ENCODE data around the gene LAPTM5. TPM values are rescaled to one million over a fixed set of nuclear protein-coding genes. Genes with fewer than 3 reads are reported as not detected.

Gene LAPTM5
- polyA plus RNA-seq, 3 donors = 1,019 to 1,669 (median 1,153) TPM

DNA sequence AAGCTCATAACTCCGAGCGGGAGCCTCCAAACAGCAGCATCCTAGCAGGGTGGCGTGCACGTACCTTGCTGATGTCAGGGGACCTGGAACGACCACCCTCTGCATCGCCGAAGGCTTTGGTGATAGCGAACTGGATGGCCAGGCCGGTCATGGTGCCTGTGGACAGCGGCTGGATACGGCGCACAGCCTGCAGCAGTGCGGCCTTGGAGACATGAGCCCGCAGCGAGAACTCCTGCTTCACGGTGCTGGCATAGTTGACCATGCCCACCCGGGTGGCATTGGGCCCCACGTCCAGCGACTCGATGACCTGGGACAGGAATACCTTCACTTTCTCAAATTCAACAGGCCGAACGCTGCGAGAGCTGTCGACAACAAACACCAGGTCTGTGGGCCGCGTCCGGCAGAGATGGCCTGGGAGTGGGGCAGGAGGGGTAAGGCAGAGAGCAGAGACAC, 36.2 kb downstream of the LAPTM5 start:
- Histone ChIP-seq H3K27me3 (ENCODE audit: control insufficient read depth in 2 of 2, insufficient read depth in 2 of 2, low read length in 2 of 2) (no peaks in the 10 kb centered on the region), H3K9me3 (replicated peaks in 1 of 2; ENCODE audit: control insufficient read depth in 1 of 2, insufficient read depth in 1 of 2, low read length in 2 of 2) (no peaks in the 10 kb centered on the region), H3K36me3 (replicated peaks in 1 of 2; ENCODE audit: control insufficient read depth in 1 of 2, insufficient read depth in 2 of 2, low read length in 2 of 2) (no peaks in the 10 kb centered on the region), H3K4me3 (replicated peaks in 1 of 3; ENCODE audit: low read depth in 2 of 3, low read length in 3 of 3) (no peak overlapping the region), H4K20me1 (ENCODE audit: insufficient read depth, low read length) (peaks cover 20% of the 10 kb centered on the region), H3K9ac (ENCODE audit: insufficient read depth, low read length, poor library complexity, severe bottlenecking) (no peak overlapping the region), H3K4me2 (replicated peaks; ENCODE audit: extremely low read depth, low read length, poor library complexity, severe bottlenecking) (no peak overlapping the region), H3K27ac (ENCODE audit: low read depth in 1 of 2, low read length in 2 of 2) (no peak overlapping the region), H3K79me2 (ENCODE audit: insufficient read depth, low read length) (no peaks in the 10 kb centered on the region), H3K4me1 (ENCODE audit: control insufficient read depth in 1 of 2, insufficient read depth in 2 of 2, low read length in 2 of 2) (peaks cover 32 to 37% of the 10 kb centered on the region in 2 donors), H2AFZ (ENCODE audit: insufficient read depth, low read depth, low read length, poor library complexity, severe bottlenecking) (no peak overlapping the region)
- Mint-ChIP-seq H3K9me3 (peaks cover 0 to 4% (median 0%) of the 10 kb centered on the region in 7 donors), H3K4me1 (peaks cover 29% of the 10 kb centered on the region), H3K4me3 (no peak overlapping the region), H3K36me3 (peaks cover 7 to 10% of the 10 kb centered on the region in 2 donors), H3K27ac (no peak overlapping the region), H3K27me3 (ENCODE audit: low read depth in 3 of 3) (peaks cover 0 to 2% (median 2%) of the 10 kb centered on the region in 3 donors)
- intact Hi-C loops (cut with micrococcal nuclease) = loop anchor here in 1 of 2 donors (5.0 kb wide), 2 partner anchors 56 to 206 kb away; no protein-coding TSS in a partner anchor
- DNase-seq = no peak
- 98% methylated on average over 22 of the region's 27 CpGs for WGBS (ENCODE audit: insufficient coverage)
- TF ChIP-seq CTCF (IDR thresholded peaks at IDR 0.05) = no peak

DNA sequence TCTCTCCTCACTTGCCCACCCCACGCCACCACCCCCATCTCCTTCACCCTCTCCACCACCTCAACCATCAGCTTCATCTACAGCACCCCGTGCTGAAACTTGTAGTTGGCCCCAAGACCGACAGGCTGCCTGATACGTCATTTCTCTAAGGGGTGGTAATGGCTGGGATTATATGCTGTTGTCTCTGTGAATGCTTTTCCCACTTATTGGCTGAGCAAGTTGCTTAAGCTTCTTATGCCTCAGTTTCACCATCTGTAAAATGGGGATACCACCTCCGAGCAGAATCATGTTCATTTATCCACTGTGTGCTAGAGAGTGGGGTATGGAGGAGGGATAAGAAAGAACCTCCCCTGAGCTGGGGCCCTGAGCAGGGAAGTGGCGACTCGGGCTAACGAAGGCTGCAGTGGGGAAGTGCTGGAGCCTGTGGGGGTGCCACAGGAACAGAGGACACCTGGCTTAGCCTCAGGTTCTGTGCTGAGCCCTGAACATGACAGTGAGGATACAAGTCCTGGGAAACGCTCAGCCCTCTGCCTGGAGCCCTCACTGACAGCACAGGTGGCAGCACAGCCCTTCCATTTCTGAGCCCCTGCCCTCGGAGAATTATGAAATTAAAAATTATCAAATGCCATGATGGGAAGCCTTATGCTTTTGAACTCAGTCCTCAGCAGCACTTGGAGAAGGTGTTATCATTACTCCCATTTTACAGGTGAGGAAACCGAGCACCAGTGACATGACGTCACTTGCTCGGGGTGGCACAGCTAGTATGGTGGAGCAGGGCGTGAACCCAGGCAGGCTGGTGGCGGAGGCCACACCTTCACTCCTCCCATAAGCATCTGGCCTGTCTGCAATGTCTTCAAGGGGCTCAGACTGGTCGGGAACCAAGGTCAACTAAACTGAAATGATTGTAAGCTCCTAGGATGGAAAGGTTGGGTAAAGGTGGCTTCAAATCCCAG, 37.0 kb downstream of the LAPTM5 start:
- intact Hi-C loops (cut with micrococcal nuclease) = loop anchor here in 1 of 2 donors (5.0 kb wide), 2 partner anchors 57 to 207 kb away; no protein-coding TSS in a partner anchor
- no peak overlapping the region for H2AFZ ChIP-seq (ENCODE audit: insufficient read depth, low read depth, low read length, poor library complexity, severe bottlenecking)
- Mint-ChIP-seq H3K4me3 (no peak overlapping the region), H3K4me1 (peaks cover 29% of the 10 kb centered on the region), H3K27me3 (ENCODE audit: low read depth in 3 of 3) (peaks cover 0 to 2% (median 0%) of the 10 kb centered on the region in 3 donors), H3K36me3 (peaks cover 1 to 10% of the 10 kb centered on the region in 2 donors), H3K9me3 (peaks cover 0 to 9% (median 5%) of the 10 kb centered on the region in 7 donors), H3K27ac (peak overlapping the region in 2 of 7 donors; percentile 54 to 87)
- H3K27ac ChIP-seq (ENCODE audit: low read depth in 1 of 2, low read length in 2 of 2) = no peak overlapping the region
- no peak overlapping the region for H3K9ac ChIP-seq (ENCODE audit: insufficient read depth, low read length, poor library complexity, severe bottlenecking)
- H3K36me3 ChIP-seq (replicated peaks in 1 of 2; ENCODE audit: control insufficient read depth in 1 of 2, insufficient read depth in 2 of 2, low read length in 2 of 2) = no peaks in the 10 kb centered on the region
- peaks cover 0 to 6% of the 10 kb centered on the region in 2 donors for H3K9me3 ChIP-seq (replicated peaks in 1 of 2; ENCODE audit: control insufficient read depth in 1 of 2, insufficient read depth in 1 of 2, low read length in 2 of 2)
- 54% methylated on average over 8 of the region's 16 CpGs for WGBS (ENCODE audit: insufficient coverage)
- no peaks in the 10 kb centered on the region for H3K79me2 ChIP-seq (ENCODE audit: insufficient read depth, low read length)
- H3K4me1 ChIP-seq (ENCODE audit: control insufficient read depth in 1 of 2, insufficient read depth in 2 of 2, low read length in 2 of 2) = peaks cover 32 to 37% of the 10 kb centered on the region in 2 donors
- H3K4me2 ChIP-seq (replicated peaks; ENCODE audit: extremely low read depth, low read length, poor library complexity, severe bottlenecking) = no peak overlapping the region
- no peak for DNase-seq
- no peak overlapping the region for H3K4me3 ChIP-seq (replicated peaks in 1 of 3; ENCODE audit: low read depth in 2 of 3, low read length in 3 of 3)
- no peak for TF ChIP-seq CTCF (IDR thresholded peaks at IDR 0.05)
- no peaks in the 10 kb centered on the region for H3K27me3 ChIP-seq (ENCODE audit: control insufficient read depth in 2 of 2, insufficient read depth in 2 of 2, low read length in 2 of 2)
- peaks cover 20% of the 10 kb centered on the region for H4K20me1 ChIP-seq (ENCODE audit: insufficient read depth, low read length)
